SK-N-SH (cell line): ENCODE data around the gene ZNF174. TPM values are rescaled to one million over a fixed set of nuclear protein-coding genes. Genes with fewer than 3 reads are reported as not detected.

Source experiments
- CTCF ChIA-PET: fragments of 300-600, 350-600 bp; formaldehyde crosslinking; extraction: SDS; loops from one replicate; lab custom pipeline; 2021; lab: Yijun Ruan, JAX
- POLR2A ChIA-PET: fragments of 350-600 bp; sonication (Branson Sonifier 250); formaldehyde crosslinking; extraction: SDS; loops from one replicate; lab custom pipeline; 2020; ENCODE audit warnings: antibody characterized with exemption, inconsistent platforms; lab: Yijun Ruan, JAX
- DNase-seq: peaks from one replicate; pipeline ENCODE4 v3.0.0; 2012
- H2AFZ ChIP-seq: fragments of 200-600 bp; sonication (generic); 2 replicates; pipeline ENCODE4 v1.8.1; 2016; ENCODE audit warnings: antibody characterized with exemption, mild to moderate bottlenecking, low read depth
- H3F3A ChIP-seq: fragments of 200-600 bp; sonication (generic); replicated peaks from 2 replicates; pipeline ENCODE3; 2016; ENCODE audit warnings: antibody characterized with exemption, mild to moderate bottlenecking; ENCODE audit not compliant: insufficient read depth
- H3K27ac ChIP-seq, 2 experiments: fragments of 200-500 bp in 1 of 2; fragments of 200-600 bp in 1 of 2; sonication (Bioruptor generic) in 1 of 2; sonication (generic), shearing (Covaris generic) in 1 of 2; 2 replicates each; pipeline versions ENCODE4 v1.5.1 to v1.6.1; 2014 to 2016; ENCODE audit warnings: low read depth in 2 of 2, inconsistent platforms in 1 of 2, low read length in 1 of 2, mild to moderate bottlenecking in 1 of 2, mixed read lengths in 1 of 2
- H3K27me3 ChIP-seq: fragments of 200-600 bp; sonication (generic), shearing (Covaris generic); 2 replicates; pipeline ENCODE4 v1.6.1; 2016; ENCODE audit warnings: mixed run types; ENCODE audit not compliant: insufficient read depth
- H3K36me3 ChIP-seq, 2 experiments: fragments of 200-500 bp in 1 of 2; fragments of 200-600 bp in 1 of 2; sonication (Bioruptor generic) in 1 of 2; sonication (generic) in 1 of 2; replicated peaks in 1 of 2; 2 replicates each; pipeline versions ENCODE3 to v1.5.1; 2014 to 2016; ENCODE audit warnings: low read length in 1 of 2, mild to moderate bottlenecking in 1 of 2; ENCODE audit not compliant: insufficient read depth in 2 of 2, control insufficient read depth in 1 of 2
- H3K4me1 ChIP-seq, 2 experiments: fragments of 200-500 bp in 1 of 2; fragments of 200-600 bp in 1 of 2; sonication (Bioruptor generic) in 1 of 2; sonication (generic), shearing (Covaris generic) in 1 of 2; 2 replicates each; pipeline versions ENCODE4 v1.5.1 to v1.6.1; 2014 to 2016; ENCODE audit warnings: low read depth in 1 of 2, low read length in 1 of 2, mixed run types in 1 of 2; ENCODE audit not compliant: insufficient read depth in 2 of 2, control insufficient read depth in 1 of 2
- H3K4me2 ChIP-seq: fragments of 200-600 bp; sonication (generic), shearing (Covaris generic); 2 replicates; pipeline ENCODE4 v1.6.1; 2017; ENCODE audit warnings: mixed run types
- H3K4me3 ChIP-seq, 2 experiments: fragments of 200-500 bp in 1 of 2; fragments of 200-600 bp in 1 of 2; sonication (Bioruptor generic) in 1 of 2; sonication (generic), shearing (Covaris generic) in 1 of 2; 2 replicates each; pipeline versions ENCODE4 v1.5.1 to v1.8.1; 2014 to 2016; ENCODE audit warnings: low read depth in 2 of 2, inconsistent platforms in 1 of 2, low read length in 1 of 2, mild to moderate bottlenecking in 1 of 2, mixed read lengths in 1 of 2, moderate library complexity in 1 of 2
- H3K79me2 ChIP-seq: fragments of 200-600 bp; sonication (generic); 2 replicates; pipeline ENCODE4 v1.8.1; 2017; ENCODE audit warnings: mild to moderate bottlenecking; ENCODE audit not compliant: insufficient read depth
- H3K9ac ChIP-seq: fragments of 200-600 bp; sonication (generic); 2 replicates; pipeline ENCODE4 v1.6.1; 2017; ENCODE audit warnings: mixed run types
- H3K9me2 ChIP-seq: fragments of 200-600 bp; sonication (generic); 2 replicates; pipeline ENCODE4 v1.6.1; 2017; ENCODE audit warnings: mixed run types
- H3K9me3 ChIP-seq: fragments of 200-600 bp; sonication (generic); 2 replicates; pipeline ENCODE4 v1.6.1; 2017; ENCODE audit warnings: mixed run types, mild to moderate bottlenecking, moderate library complexity
- H4K20me1 ChIP-seq: fragments of 200-600 bp; sonication (generic); 2 replicates; pipeline ENCODE4 v1.6.1; 2017; ENCODE audit warnings: mild to moderate bottlenecking, mixed run types; ENCODE audit not compliant: insufficient read depth
- FOSL2 ChIP-seq: IDR thresholded peaks from 2 replicates; pipeline ENCODE4 v1.4.0; 2012; ENCODE audit warnings: low read depth, mild to moderate bottlenecking, moderate library complexity, borderline replicate concordance
- FOXJ3 ChIP-seq: sonication (generic); formaldehyde crosslinking; IDR thresholded peaks from 2 replicates; pipeline ENCODE4 v1.5.1; 2020; ENCODE audit warnings: mild to moderate bottlenecking, missing genetic modification reagents
- GATA2 ChIP-seq: sonication (generic); formaldehyde crosslinking; IDR thresholded peaks from 2 replicates; pipeline ENCODE4 v1.5.0; 2020; ENCODE audit warnings: mild to moderate bottlenecking, missing genetic modification reagents
- IRF3 ChIP-seq: fragments of 150-350 bp; IDR thresholded peaks from 2 replicates; pipeline ENCODE4 v1.6.1; 2016; ENCODE audit warnings: mild to moderate bottlenecking, low read depth, low read length
- MXI1 ChIP-seq: IDR thresholded peaks from 2 replicates; pipeline ENCODE4 v1.6.1; 2012; ENCODE audit warnings: mild to moderate bottlenecking, low read depth, low read length, improper control_type of control experiment
- RAD21 ChIP-seq: IDR thresholded peaks from 2 replicates; pipeline ENCODE4 v1.6.1; 2012; ENCODE audit warnings: mild to moderate bottlenecking, low read length
- RFX5 ChIP-seq: IDR thresholded peaks from 2 replicates; pipeline ENCODE4 v1.6.1; 2012; ENCODE audit warnings: mild to moderate bottlenecking, improper control_type of control experiment, low read length
- RXRA ChIP-seq: IDR thresholded peaks from 2 replicates; pipeline ENCODE4 v1.4.0; 2012; ENCODE audit warnings: low read depth, mild to moderate bottlenecking, borderline replicate concordance
- SIN3A ChIP-seq: IDR thresholded peaks from 2 replicates; pipeline ENCODE4 v1.6.1; 2012; ENCODE audit warnings: low read depth, mild to moderate bottlenecking, low read length, moderate library complexity, borderline replicate concordance
- SMC3 ChIP-seq: IDR thresholded peaks from 2 replicates; pipeline ENCODE4 v1.6.1; 2012; ENCODE audit warnings: low read depth, low read length, improper control_type of control experiment
- TAF1 ChIP-seq: IDR thresholded peaks from 2 replicates; pipeline ENCODE4 v1.6.1; 2012; ENCODE audit warnings: low read depth, mild to moderate bottlenecking, low read length, moderate library complexity, borderline replicate concordance
- TCF12 ChIP-seq: IDR thresholded peaks from 2 replicates; pipeline ENCODE4 v1.4.0; 2012
- USF2 ChIP-seq: fragments of 150-350 bp; IDR thresholded peaks from 2 replicates; pipeline ENCODE4 v1.6.1; 2017; ENCODE audit warnings: antibody characterized with exemption, low read length, low read depth, borderline replicate concordance
- YY1 ChIP-seq: IDR thresholded peaks from 2 replicates; pipeline ENCODE4 v1.4.0; 2012; ENCODE audit warnings: low read depth, mild to moderate bottlenecking
- WGBS: methylation state at CpG from one replicate; pipeline ENCODE4 v1.1.6; 2017; ENCODE audit warnings: low lambda C conversion rate; 5-methylcytosine and 5-hydroxymethylcytosine counted together
- polyA plus RNA-seq, 3 experiments: library from polyadenylated mRNA; depleted of rRNA; stranded (reverse); fragments of >200 nt; gene quantifications; 2 replicates each; pipeline ENCODE4 v1.2.3, GENCODE V29; 2012

ZNF174 gene
- polyA plus RNA-seq, 1 of the 3 experiments (the other 2 are of a cell fraction): 10.5 TPM

GRCh38 chr16:3434373-3434772, 33.4 kb downstream of the ZNF174 start (continued):
- TF ChIP-seq RFX5: no peak

- 56% methylated on average over 4 of the region's 4 CpGs for WGBS
Measured at GRCh38 chr16:3439637-3440036, 38.6 kb downstream of the ZNF174 start.

More at GRCh38 chr16:3439637-3440036, 38.6 kb downstream of the ZNF174 start:
- Histone ChIP-seq H3K9ac (no peak overlapping the region), H3K27ac (no peak overlapping the region), H2AFZ (no peak overlapping the region), H3K9me3 (no peaks in the 10 kb centered on the region), H3K9me2 (no peaks in the 10 kb centered on the region), H3K79me2 (peaks cover 72% of the 10 kb centered on the region), H3K4me2 (no peak overlapping the region), H4K20me1 (0 out of 2 replicates have a peak, but pooled peaks cover 3% of the 10 kb centered on the region), H3F3A (no peaks in the 10 kb centered on the region), H3K36me3 (peaks cover 24 to 26% of the 10 kb centered on the region in 2 experiments), H3K4me3 (no peak overlapping the region), H3K4me1 (peaks cover 0 to 2% of the 10 kb centered on the region in 2 experiments; a peak in 1 of 4 replicates), H3K27me3 (no peaks in the 10 kb centered on the region)
- POLR2A ChIA-PET: no interaction called here
- TF ChIP-seq SIN3A: no peak
- TF ChIP-seq YY1: no peak
- no peak for TF ChIP-seq SMC3
- no peak for TF ChIP-seq MXI1
- no peak for TF ChIP-seq TAF1
- TF ChIP-seq RFX5: no peak
- no peak for TF ChIP-seq RXRA
- TF ChIP-seq USF2: no peak
- no peak for TF ChIP-seq GATA2 (CRISPR knock-in tag)
- no peak for TF ChIP-seq RAD21
- no peak for TF ChIP-seq IRF3
- no peak for TF ChIP-seq FOSL2
- no peak for TF ChIP-seq FOXJ3 (CRISPR knock-in tag)
- no peak for TF ChIP-seq TCF12
- DNase-seq: no peak
- CTCF ChIA-PET: no interaction called here
